ENCODE results near the gene MFSD11. TPM values are rescaled to one million over a fixed set of nuclear protein-coding genes. Genes with fewer than 3 reads are reported as not detected.

Gene MFSD11
- 33.2 and 36.7 TPM in 2 replicates for total RNA-seq

GRCh38 chr17:76737676-76738467 is at the start of gene MFSD11:
Gene MFSD11, plus strand, starts transcription at chr17:76738119. Its CDS starts 234 bp downstream, at chr17:76738353.

GRCh38 chr17:76710863-76711611 is 26.9 kb upstream of the MFSD11 start, which contains the start of gene MXRA7:
Gene MXRA7, minus strand, starts transcription at chr17:76710965. Its CDS starts 19 bp downstream, at chr17:76710946.

GRCh38 chr17:76726231-76726775 is 11.6 kb upstream of the MFSD11 start, which contains the start of gene JMJD6:
Gene JMJD6, minus strand, starts transcription at chr17:76726606. Its CDS starts 131 bp downstream, at chr17:76726475.

GRCh38 chr17:76726776-76727718 is 10.9 kb upstream of the MFSD11 start, which contains the start of gene METTL23:
Gene METTL23, plus strand, starts transcription at chr17:76726839. Its CDS starts 2,872 bp downstream, at chr17:76729711.

GRCh38 chr17:76737082-76737675 is 740 bp upstream of the MFSD11 start, which contains the start of gene SRSF2:
Gene SRSF2, minus strand, starts transcription at chr17:76737331. Its CDS starts 171 bp downstream, at chr17:76737160.

Other genes with a start within 250 kb of the MFSD11 start
- 0.58 and 8.4 TPM in 2 replicates for gene RHBDF2, start 236.7 kb upstream of the MFSD11 start, total RNA-seq
- gene CYGB, start 200.4 kb upstream of the MFSD11 start, total RNA-seq: 46.0 and 123 TPM in 2 replicates
- gene PRCD, start 198.1 kb upstream of the MFSD11 start, total RNA-seq: 10.2 and 14.7 TPM in 2 replicates
- gene ST6GALNAC2, start 152.3 kb upstream of the MFSD11 start, total RNA-seq: 0.73 and 3.0 TPM in 2 replicates
- gene ST6GALNAC1, start 94.4 kb upstream of the MFSD11 start, total RNA-seq: not detected in 2 replicates
- 158 and 232 TPM in 2 replicates for gene MXRA7, start 27.2 kb upstream of the MFSD11 start, total RNA-seq
- gene JMJD6, start 11.5 kb upstream of the MFSD11 start, total RNA-seq: 20.5 and 22.0 TPM in 2 replicates
- 28.1 and 28.7 TPM in 2 replicates for gene METTL23, start 11.3 kb upstream of the MFSD11 start, total RNA-seq
- gene SRSF2, start 788 bp upstream of the MFSD11 start, total RNA-seq: 178 and 194 TPM in 2 replicates
- gene MGAT5B, start 130.3 kb downstream of the MFSD11 start, total RNA-seq: 0.15 and 0.17 TPM in 2 replicates

Data from smooth muscle cell of trachea (primary cell).